Uterus (tissue), 4 donors: Measurements from ENCODE around the gene ADAMTS14. TPM values are rescaled to one million over a fixed set of nuclear protein-coding genes. Genes with fewer than 3 reads are reported as not detected.
"Not testable (repeated sequence)": the region's sequence is repeated elsewhere in the genome, so short reads cannot be mapped to it uniquely, and the experiment has no call there.

Experiments used
- DNase-seq, 2 donors: peaks; one replicate each; pipeline ENCODE4 v3.0.0-alpha.2; 2019 to 2020
- H3K27ac ChIP-seq, 2 donors: fragments of 200-600 bp; sonication (generic); 1 replicate in 1 of 2; 2 replicates in 1 of 2; pipeline ENCODE4 v1.5.1; 2016 to 2018
- H3K27me3 ChIP-seq, 2 donors: fragments of 200-600 bp; sonication (generic); one replicate each; pipeline ENCODE4 v1.5.1; 2018 to 2019; ENCODE audit warnings: control low read depth in 1 of 2
- H3K36me3 ChIP-seq, 2 donors: fragments of 200-600 bp; sonication (generic); one replicate each; pipeline ENCODE4 v1.5.1; 2019; ENCODE audit warnings: control low read depth in 1 of 2
- H3K4me1 ChIP-seq, 2 donors: fragments of 200-600 bp; sonication (generic); one replicate each; pipeline ENCODE4 v1.5.1; 2018 to 2019; ENCODE audit warnings: control low read depth in 1 of 2
- H3K4me3 ChIP-seq, 2 donors: fragments of 200-600 bp; sonication (generic); 1 replicate in 1 of 2; 2 replicates in 1 of 2; pipeline ENCODE4 v1.5.1; 2018 to 2019; ENCODE audit warnings: mild to moderate bottlenecking in 1 of 2
- H3K9me3 ChIP-seq, 2 donors: fragments of 200-600 bp; sonication (generic); one replicate each; pipeline ENCODE4 v1.5.1; 2019; ENCODE audit warnings: control low read depth in 1 of 2
- POLR2A ChIP-seq, 2 donors: fragments of 450-650 bp; IDR thresholded peaks; one replicate each; pipeline ENCODE4 v1.6.1; 2016; ENCODE audit warnings: antibody characterized with exemption in 2 of 2, mild to moderate bottlenecking in 1 of 2, moderate library complexity in 1 of 2
- intact Hi-C: fragments of 100-400 bp; cut with DNase I; formaldehyde crosslinking; loops from one replicate; pipeline ENCODE4 v1.15.1; 2023; ENCODE audit warnings: low total_unique reads
- total RNA-seq, 4 donors: library from RNA; depleted of rRNA in 3 of 4; stranded (reverse); fragments of >200 nt in 3 of 4; gene quantifications; one replicate each; pipeline versions ENCODE4 v1.1.0 to v1.2.4, GENCODE V29; 2014 to 2023
- TF ChIP-seq, protein P1 (sequence below), 4 experiments: fragments of 200-600 bp in 2 of 4; fragments of 450-650 bp in 2 of 4; sonication (generic) in 2 of 4; IDR thresholded peaks; one replicate each; pipeline ENCODE4 v1.5.1; 2016 to 2019; ENCODE audit warnings: antibody characterized with exemption in 4 of 4, mild to moderate bottlenecking in 2 of 4, moderate library complexity in 1 of 4
- donor health status: DM: yes; HTN: yes; CAD: no.

ADAMTS14 gene
- total RNA-seq, 4 donors from 2014 or later, result 0.18 to 3.7 TPM; not detected in 2

DNA sequence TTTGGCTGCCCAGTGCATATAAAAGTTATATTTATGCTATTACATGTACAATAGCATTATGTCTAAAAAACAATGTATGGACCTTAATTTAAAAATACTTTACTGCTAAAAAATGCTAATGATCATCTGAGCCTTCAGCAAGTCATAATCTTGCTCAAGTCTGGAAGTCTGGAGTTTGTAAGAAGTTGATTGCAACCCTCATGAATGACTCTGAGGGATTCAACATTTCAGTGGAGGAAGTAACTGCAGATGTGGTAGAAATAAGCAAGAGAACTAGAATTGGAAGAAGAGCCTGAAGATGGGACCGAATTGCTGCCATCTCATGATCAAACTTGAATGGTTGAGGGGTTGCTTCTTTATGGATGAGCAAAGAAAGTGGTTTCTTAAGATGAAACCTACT is 13.0 kb upstream of the ADAMTS14 start:
- H3K27ac ChIP-seq, result no peak overlapping the region
- DNase-seq, result no peak
- no peaks in the 10 kb centered on the region for H3K4me1 ChIP-seq
- H3K36me3 ChIP-seq, result no peaks in the 10 kb centered on the region
- intact Hi-C loops, result no loop called here
- H3K9me3 ChIP-seq, result no peaks in the 10 kb centered on the region
- TF ChIP-seq POLR2A (IDR thresholded peaks at IDR 0.05), result no peak
- TF ChIP-seq, protein P1, sequence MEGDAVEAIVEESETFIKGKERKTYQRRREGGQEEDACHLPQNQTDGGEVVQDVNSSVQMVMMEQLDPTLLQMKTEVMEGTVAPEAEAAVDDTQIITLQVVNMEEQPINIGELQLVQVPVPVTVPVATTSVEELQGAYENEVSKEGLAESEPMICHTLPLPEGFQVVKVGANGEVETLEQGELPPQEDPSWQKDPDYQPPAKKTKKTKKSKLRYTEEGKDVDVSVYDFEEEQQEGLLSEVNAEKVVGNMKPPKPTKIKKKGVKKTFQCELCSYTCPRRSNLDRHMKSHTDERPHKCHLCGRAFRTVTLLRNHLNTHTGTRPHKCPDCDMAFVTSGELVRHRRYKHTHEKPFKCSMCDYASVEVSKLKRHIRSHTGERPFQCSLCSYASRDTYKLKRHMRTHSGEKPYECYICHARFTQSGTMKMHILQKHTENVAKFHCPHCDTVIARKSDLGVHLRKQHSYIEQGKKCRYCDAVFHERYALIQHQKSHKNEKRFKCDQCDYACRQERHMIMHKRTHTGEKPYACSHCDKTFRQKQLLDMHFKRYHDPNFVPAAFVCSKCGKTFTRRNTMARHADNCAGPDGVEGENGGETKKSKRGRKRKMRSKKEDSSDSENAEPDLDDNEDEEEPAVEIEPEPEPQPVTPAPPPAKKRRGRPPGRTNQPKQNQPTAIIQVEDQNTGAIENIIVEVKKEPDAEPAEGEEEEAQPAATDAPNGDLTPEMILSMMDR (IDR thresholded peaks at IDR 0.05), result no peak
- no peak overlapping the region for H3K4me3 ChIP-seq
- no peaks in the 10 kb centered on the region for H3K27me3 ChIP-seq

DNA sequence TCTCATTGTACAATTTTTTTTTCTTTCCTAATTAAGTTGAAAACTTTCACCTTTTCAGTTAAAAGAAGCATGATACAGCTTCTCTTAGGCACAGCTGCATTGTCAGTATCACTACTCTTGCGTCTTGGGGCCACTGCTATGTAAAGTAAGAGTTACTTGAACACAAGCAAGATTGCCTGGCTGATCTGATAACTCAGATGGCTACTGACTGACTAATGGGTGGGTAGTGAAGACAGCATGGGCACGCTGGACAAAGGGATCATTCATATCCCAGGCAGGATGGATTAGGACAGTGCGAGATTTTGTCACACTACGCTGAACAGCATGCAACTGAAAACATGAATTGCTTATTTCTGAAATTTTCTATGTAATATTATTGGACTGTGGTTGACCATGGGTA is 11.6 kb upstream of the ADAMTS14 start:
- intact Hi-C loops, result no loop called here
- no peaks in the 10 kb centered on the region for H3K9me3 ChIP-seq
- H3K27ac ChIP-seq, result no peak overlapping the region
- DNase-seq, result no peak
- H3K36me3 ChIP-seq, result no peaks in the 10 kb centered on the region
- TF ChIP-seq POLR2A (IDR thresholded peaks at IDR 0.05), result no peak
- TF ChIP-seq, protein P1 (IDR thresholded peaks at IDR 0.05), result no peak
- no peaks in the 10 kb centered on the region for H3K27me3 ChIP-seq
- no peak overlapping the region for H3K4me3 ChIP-seq
- no peaks in the 10 kb centered on the region for H3K4me1 ChIP-seq

DNA sequence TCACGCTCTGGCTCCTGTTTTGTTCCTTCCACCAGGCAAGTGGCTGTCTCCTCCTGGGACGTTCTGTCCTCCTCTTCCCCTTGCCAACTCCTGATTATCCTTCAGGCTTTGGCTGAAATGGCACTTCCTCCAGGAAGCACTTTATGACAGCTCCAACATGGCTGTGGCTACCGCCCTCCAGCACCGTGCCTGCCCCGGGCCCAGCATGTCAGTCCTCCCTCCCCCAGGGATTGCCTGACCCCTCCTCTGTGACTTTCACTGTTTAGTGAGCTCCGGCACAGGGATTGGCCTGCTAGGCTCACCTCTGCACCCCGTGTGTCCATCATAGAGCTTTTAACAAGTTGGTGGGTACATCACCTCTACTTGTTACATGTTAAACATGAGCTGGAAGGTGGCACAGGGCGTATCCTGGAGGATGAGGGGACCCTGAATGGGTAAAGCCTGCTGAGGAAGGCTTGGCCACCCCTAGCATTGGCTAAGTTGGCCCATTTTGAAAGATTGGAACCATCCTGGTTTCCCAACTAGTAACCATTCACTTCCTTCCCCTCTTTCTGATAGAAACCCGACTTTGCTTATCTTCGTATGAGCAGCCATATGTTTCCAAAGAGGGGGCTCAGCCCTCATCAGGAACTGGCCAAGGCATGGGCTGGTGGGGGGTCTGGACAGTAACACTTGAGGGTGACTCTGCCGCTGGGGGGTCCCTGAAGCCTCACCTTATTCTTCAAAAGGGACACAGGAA is 10.5 kb upstream of the ADAMTS14 start:
- H3K27me3 ChIP-seq, result no peaks in the 10 kb centered on the region
- H3K9me3 ChIP-seq, result no peaks in the 10 kb centered on the region
- no peak for DNase-seq
- H3K27ac ChIP-seq, result no peak overlapping the region
- no peaks in the 10 kb centered on the region for H3K36me3 ChIP-seq
- no peak for TF ChIP-seq POLR2A (IDR thresholded peaks at IDR 0.05)
- TF ChIP-seq, protein P1 (IDR thresholded peaks at IDR 0.05), result no peak
- no peak overlapping the region for H3K4me3 ChIP-seq
- no peaks in the 10 kb centered on the region for H3K4me1 ChIP-seq
- intact Hi-C loops, result no loop called here

DNA sequence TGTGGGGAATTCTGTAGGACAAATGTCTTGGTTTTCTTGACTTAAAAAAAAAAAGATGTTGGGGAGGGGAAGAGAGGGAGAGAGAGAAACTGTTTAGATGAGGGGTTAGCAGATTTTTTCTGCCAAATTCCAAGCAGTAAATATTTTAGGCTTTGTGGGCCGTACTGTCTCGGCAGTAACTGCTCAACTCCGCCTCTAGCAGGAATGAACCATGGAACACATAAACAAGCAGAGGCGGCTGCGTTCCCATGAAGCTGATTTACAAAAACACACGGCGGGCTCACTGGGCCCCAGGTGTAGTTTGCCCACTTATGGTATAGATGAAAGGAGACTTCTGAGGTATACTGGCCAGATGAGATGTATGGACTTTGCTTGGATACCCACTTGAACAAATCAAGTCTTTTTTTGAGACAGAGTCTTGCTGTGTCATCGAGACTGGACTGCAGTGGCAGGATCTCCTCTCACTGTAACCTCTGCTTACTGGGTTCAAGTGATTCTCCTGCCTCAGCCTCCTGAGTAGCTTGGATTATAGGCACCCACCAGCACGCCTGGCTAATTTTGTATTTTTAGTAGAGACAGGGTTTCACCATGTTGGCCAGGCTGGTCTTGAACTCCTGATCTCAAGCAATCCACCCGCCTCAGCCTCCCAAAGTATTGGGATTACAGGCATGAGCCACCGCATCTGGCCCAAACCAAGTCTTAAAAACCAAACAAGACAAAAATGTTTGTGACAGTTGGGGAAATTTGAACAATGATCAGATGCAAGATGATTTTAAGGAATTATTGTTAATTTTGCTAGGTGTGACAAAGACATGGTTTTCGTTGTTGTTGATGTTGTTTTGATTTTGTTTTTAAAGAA is 9.7 kb upstream of the ADAMTS14 start:
- Histone ChIP-seq H3K36me3 (no peaks in the 10 kb centered on the region), H3K9me3 (no peaks in the 10 kb centered on the region), H3K4me3 (no peak overlapping the region), H3K27me3 (no peaks in the 10 kb centered on the region), H3K4me1 (no peaks in the 10 kb centered on the region), H3K27ac (no peak overlapping the region)
- no peak for TF ChIP-seq POLR2A (IDR thresholded peaks at IDR 0.05)
- TF ChIP-seq, protein P1 (IDR thresholded peaks at IDR 0.05), result no peak
- intact Hi-C loops, result no loop called here
- DNase-seq, result no peak

DNA sequence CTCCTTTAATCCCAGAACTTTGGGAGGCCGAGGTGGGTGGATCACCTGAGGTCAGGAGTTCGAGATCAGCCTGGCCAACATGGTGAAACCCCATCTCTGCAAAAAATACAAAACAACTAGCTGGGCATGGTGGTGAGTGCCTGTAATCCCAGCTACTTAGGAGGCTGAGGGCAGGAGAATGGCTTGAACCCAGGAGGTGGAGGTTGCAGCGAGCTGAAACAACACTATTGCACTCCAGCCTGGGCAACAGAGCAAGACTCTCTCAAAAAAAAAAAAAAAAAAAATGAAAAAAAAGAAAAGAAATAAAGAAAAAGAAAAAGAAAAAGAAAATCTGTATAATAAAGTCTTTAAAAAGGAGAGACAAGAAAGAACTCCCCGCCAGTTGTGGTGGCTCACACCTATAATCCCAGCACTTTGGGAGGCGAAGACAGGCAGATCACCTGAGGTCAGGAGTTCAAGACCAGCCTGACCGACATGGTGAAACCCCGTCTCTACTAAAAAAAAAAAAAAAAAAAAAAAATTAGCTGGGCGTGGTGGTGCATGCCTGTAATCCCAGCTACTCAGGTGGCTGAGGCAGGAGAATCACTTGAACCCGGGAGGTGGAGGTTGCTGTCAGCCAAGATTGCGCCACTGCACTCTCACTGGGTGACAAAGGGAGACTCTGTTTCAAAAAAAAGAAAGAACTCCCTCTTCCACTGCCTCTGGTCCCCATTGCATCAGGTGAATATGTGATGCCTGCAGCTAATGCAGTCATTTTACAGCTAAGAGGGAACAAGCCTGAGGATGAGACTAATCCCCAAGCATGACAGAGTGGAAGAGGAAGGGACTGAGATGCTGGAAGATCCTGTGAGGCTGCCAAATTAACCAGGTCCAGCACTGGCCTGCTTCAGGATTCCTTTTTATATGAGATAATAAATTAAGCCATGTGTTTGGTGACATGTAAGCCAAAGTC is 8.6 kb upstream of the ADAMTS14 start:
- H3K9me3 ChIP-seq, H3K4me3 ChIP-seq, DNase-seq, intact Hi-C loops, H3K4me1 ChIP-seq, H3K36me3 ChIP-seq, H3K27me3 ChIP-seq, H3K27ac ChIP-seq: not testable (repeated sequence)
